C4-2B (cell line): ENCODE results near the gene TLNRD1.

ENCODE experiments used
- CTCF ChIP-seq: fragments of 450-650 bp; conservative IDR thresholded peaks from 2 replicates; pipeline ENCODE4 v1.5.1; 2017; ENCODE audit warnings: mild to moderate bottlenecking
- ZFX ChIP-seq: fragments of 450-650 bp; IDR thresholded peaks from 2 replicates; pipeline ENCODE4 v1.6.1; 2017

- TF ChIP-seq CTCF (no peak), ZFX (no peak)
Observed at GRCh38 chr15:80997692-80998091, 3.0 kb upstream of the TLNRD1 start.
